Stimulated activated CD8-positive, alpha-beta memory T cell treated with anti-CD3 and anti-CD28 coated beads, Interleukin-4, amount 100 ng/mL, for 1 hour (primary cell): Measurements from ENCODE around the gene CWC27.

Source experiments
- DNase-seq, 2 donors: peaks; one replicate each; pipeline ENCODE4 v3.0.0-alpha.2; 2020; ENCODE audit warnings: low read depth in 2 of 2, low spot score in 1 of 2

CWC27 gene, protein sequence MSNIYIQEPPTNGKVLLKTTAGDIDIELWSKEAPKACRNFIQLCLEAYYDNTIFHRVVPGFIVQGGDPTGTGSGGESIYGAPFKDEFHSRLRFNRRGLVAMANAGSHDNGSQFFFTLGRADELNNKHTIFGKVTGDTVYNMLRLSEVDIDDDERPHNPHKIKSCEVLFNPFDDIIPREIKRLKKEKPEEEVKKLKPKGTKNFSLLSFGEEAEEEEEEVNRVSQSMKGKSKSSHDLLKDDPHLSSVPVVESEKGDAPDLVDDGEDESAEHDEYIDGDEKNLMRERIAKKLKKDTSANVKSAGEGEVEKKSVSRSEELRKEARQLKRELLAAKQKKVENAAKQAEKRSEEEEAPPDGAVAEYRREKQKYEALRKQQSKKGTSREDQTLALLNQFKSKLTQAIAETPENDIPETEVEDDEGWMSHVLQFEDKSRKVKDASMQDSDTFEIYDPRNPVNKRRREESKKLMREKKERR

DNA sequence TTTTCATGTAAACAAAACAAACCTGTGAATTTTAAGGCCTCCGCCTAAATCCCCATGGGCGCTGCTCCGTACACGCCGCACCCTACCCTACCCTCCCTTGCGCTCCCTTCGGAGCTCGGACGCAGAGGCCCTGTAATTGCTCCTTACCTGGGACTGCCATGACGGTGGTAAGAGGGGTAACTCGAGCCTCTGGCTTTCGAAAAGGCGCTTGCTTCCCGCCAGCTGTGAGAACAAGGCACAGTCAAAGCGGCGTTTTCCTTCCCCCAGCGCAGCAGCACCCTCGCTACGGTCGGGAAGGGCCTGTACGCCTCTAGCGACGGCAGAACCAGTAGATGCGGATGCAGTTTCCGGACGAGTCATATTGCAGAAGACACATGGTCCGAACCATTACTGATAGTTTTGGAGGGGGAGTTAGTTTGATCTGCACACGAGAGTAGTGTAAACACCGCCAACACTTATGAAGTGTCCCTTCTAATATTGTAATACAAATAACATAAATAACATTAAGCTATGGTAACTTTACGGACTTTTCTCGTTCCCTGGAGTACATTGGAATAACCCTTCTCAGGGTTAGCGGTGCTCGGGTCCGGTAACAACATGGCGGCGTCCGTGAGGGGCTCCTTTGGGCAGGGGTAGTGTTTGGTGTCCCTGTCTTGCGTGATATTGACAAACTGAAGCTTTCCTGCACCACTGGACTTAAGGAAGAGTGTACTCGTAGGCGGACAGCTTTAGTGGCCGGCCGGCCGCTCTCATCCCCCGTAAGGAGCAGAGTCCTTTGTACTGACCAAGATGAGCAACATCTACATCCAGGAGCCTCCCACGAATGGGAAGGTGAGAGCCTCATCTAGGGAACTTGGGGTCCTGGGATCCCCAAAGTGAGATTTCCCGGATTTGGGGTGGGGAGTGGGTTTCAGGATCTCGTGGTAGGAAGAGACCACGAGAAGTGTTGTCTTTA, at the start of gene CWC27, which contains the start of gene SREK1IP1:
TSS of gene CWC27 (plus strand) at position 573 of the 955 bp plus-strand sequence. CDS start at position 790, 217 bp downstream.
TSS of gene SREK1IP1 (minus strand) at position 334 of the 955 bp plus-strand sequence. CDS start at position 160, 174 bp downstream.
- DNase-seq, result peak; percentile 42 to 64

DNA sequence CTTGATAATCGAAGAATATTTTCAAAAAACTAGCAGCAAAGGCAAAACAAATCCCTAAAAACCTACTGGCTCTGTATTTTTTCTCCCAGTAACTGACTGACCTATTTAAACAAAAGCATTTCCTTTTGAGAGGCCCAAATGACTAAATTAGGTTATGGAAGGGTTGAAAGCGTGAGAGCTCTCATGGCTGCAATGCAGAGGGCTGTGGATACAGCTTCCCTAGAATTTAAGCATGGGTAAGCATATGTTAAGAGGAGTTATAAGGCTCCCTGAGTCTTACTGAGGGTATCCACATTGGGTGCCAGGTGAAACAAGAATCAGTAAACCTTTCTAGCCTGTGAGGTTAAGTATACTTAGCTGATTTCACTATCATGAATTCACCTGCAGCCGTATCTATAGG, 46.1 kb upstream of the CWC27 start:
- no peak for DNase-seq

DNA sequence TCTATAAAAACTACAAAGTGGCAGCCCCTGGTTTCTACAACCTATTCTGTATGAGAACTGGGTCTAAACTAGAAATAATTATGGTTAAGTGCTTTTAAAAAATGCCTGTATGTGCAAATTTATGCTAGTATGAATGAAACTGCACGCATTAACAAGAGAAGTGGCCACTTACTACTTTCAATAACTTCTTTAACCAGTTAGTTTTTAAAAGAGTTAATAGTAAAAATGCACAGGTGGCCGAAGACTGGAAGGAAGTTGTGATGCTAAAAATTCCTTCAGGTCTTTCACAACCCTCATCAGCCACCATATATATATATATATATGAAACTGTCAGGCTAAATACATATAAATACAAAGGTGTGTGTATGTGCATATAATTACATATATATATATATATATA, 41.6 kb upstream of the CWC27 start:
- no peak for DNase-seq

DNA sequence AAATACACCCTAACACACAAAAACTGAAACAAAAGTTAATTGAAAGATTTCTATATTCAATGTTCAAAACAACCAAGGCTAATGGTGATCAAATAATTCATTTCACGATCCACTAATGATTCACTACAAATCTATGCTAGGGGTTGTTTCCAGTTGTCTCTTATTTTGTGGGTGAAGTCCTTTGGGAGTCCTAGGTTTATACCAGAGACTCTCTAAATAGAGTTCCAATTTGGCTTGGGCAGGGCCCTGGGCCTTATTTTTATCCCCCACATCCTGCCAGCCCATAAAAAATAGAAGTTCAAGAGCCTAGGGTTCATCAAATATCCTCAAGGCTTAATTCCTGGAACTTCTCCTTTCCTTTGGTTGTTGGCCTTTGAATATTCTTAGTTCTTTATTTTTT, 26.3 kb upstream of the CWC27 start:
- no peak for DNase-seq

DNA sequence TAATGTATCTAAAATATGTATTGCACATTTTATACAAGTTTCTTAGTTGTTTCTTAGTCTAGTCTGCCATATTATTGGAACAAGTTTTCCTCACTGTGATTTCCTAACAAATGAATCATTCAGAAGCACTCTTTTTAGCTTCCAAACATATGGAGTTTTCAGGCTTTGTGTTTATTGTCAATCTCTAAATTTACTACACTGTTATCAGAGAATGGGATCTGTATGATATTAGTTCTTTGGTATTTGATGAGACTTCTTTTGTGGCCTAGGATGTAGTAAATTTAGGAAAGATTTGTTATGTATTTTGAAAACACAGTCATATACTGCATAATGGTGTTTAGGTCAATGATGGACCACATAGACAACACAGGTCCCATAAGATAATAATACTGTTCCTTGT, 25.9 kb upstream of the CWC27 start:
- no peak for DNase-seq

DNA sequence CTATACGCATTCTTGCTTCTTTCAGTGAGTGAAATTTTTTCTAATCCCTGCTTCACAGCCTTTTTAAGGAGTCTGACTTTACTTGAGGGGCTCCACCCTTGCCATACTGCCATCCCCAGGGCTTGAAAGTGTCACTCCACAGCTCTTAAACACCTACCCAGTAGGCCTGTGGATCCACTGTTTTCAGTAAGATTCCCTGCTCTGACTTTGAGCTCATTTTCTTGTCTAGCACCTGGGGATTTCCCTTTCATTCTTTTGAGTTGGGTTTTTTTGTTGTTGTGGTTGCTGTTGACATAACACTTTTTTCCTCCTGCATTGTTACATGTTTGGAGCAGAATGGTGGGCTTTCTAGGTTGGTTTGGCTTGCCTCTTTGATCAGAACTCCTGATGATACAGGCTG, 23.8 kb upstream of the CWC27 start:
- DNase-seq, result no peak

DNA sequence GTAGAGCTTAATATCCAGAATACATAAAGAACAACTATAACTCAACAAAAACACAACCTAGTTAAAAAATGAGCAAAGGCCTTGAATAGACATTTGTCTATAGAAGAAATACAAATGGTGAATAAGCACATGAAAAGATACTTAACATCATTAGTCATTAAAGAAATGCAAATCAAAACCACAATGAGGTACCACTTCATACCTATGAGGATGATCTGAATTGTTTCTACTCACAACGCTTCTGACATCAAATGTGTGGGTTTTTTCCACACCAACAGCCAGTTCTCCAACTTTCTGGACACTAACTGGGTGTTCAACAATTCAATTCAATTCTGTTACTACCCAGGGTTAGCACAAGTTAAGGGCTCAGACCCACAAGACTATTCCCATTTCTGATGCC, 22.3 kb upstream of the CWC27 start:
- no peak for DNase-seq

DNA sequence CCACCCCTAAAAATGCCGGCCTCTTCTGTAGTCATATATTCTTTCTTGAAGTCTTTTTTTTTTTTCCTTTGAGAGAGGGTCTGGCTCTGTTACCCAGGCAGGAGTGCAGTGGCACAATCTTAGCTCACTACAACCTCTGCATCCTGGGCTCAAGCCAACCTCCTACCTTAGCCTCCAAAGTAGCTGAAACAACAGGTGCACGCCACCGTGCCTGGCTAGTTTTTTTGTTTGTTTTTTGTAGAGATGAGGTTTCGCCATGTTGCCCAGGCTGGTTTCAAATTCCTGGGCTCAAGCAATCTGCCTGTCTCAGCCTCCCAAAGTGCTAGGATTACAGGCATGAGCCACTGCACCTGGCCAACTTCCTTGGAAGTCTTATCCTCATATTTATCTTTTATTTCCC, 19.3 kb upstream of the CWC27 start:
- no peak for DNase-seq

DNA sequence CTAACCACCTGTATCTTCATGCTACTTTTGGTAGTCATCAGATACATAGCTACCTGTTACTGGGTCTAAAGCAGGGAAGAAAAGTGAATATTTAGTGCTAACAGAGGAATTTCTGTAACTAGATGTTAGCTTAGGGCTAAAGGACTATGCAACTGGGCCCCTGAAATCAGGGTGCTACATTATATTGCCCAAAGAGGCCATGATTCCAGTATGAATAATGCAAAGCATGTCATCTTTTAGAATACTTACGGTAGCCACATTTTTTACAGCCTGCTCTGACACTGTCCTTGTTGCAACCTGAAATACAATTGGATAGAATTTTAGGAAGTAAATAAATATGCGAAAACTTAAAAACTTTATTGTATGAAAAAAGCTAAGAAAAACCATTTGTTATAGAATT, 14.7 kb upstream of the CWC27 start:
- no peak for DNase-seq

DNA sequence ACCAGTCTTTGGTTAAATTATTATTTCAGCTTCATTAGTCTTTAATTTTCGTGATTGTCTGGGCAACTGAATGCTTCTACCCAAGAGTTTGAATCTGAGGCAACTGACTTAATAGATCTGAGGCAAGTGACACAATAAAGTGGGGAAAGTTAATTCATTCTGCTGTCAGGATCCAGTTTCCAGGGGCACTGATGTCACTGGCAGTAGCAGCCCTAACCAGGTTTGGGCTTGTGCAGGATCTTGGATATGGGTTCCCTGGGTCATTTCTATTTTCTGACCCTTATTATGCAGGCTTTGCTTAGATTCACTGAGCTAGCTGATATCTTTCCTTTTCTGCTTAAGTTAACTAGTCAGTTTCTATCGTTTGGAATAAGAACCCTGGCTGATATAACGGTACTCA, 9.8 kb upstream of the CWC27 start:
- no peak for DNase-seq

DNA sequence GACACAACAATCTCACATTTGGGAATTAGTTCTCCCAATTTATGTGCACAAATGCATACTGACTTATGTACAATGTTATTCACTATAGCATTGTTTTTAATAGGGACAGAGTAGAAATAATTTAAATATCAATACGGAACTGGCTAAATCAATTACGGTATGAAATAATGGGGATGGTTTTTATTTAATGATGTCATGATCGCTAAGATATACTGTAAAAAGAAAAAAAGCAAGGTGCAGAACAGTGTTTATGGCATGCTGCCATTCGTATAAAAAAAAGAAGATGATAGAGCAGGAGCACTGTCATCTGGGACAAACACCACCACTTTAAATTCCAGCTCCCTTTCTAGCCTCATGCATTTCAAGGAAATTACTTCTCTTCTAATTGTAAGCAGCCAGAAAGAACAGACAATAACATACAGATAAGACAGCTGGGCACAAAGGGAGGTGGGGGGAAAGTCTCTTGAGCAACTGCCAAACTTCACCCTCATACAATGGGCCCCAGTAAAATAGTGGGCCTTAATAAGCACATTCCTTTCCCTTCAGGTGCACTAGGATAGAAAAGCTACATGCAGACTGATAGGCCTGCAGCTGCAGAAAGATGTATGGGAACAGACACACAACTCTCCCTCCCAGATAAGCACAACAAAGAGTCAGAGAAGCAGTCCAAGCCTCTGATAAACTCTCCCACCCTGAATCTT, 8.6 kb upstream of the CWC27 start:
- no peak for DNase-seq

DNA sequence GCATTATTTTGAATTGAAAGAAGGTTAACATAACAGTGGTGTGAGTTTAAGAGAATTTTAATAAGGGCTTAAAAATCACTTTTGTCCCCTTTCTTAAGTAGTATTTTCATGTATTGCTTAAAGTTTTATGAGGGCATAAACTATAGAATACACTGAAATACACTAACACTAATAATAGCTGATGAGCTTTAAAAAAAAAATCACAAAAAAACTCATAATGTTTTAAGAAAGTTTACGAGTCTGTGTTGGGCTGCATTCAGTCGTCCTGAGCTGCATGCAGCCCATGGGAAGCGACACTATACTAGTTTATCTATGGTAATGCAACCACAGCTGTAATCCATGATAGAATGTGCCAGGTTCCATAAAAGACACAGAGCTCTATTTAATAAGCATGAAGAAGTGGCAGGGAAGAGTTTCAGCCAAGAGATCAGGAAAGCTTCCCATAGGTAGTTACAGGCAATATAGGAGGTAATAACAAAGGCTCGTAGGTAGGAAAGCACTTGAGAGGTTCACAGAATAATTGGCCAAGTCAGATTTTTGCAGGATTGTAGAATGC, 4.7 kb upstream of the CWC27 start:
- DNase-seq, result no peak

DNA sequence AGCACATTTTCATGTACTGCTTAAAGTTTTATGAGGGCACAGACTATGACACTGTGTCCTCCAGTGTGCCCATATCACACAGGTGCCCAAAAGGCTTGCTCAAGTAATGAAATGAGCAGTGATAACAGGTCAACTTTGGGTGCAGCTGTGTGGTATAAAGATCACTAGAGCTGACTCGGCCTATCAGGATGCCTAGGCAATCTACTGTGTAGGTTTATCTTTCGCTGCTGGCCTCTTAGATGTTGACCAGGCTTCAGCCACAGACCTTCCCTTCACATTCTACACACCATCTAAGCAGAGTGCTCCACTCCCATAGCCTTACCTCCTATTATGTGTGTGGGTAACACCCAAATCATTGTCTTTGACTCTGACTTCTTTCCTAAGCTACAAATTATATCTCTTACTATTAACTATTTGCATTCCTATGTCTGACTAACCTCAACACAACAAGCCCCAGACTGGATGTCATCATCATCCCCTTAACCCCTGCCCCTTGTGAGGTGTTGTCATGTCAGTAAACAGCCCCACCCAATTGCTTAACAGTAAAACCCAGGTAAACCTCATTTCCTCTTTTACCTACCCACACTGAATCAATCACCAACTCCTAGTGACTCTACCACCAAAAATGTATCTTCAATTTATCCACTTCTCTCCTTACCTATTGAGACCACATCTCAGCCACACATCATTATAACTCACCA, 2.8 kb upstream of the CWC27 start:
- DNase-seq, result no peak

DNA sequence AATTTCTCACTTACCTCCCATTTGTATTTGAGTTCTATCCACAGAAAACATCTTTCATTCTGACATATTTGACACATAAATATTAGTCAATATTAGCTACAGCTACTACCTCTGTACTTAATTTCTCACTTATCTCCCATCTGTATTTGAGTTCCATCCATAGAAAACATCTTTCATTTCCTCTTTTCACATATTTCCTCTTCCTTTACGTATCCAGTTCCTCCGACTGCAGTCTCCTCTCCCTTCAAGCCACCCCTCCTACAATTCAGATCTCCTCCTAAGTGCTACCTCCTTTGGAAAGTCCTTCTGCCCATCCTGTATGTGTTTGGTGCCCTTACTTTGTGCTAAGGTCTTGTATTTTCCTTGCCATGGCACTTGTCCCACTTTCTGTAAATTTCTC, 1.8 kb upstream of the CWC27 start:
- DNase-seq, result no peak

DNA sequence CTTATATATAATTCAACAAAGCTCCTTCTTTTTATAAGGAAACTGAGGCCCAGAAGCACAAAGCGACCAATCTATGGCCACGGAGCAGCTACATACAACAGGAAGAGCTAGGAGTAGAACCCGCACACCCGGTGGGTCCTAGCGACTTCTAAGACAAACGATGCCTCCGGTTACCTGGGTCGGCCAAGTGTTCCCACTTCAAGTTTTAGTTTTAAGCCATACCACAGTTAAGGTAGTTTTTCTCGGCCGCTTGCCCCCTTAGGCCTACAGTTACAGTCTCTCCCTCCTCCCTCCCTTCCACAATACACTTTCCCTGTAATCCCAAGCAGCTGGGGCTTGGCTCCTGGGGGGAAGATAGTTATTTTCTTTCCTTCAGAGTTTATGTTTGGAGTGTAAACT, 772 bp upstream of the CWC27 start:
- DNase-seq, result no peak

DNA sequence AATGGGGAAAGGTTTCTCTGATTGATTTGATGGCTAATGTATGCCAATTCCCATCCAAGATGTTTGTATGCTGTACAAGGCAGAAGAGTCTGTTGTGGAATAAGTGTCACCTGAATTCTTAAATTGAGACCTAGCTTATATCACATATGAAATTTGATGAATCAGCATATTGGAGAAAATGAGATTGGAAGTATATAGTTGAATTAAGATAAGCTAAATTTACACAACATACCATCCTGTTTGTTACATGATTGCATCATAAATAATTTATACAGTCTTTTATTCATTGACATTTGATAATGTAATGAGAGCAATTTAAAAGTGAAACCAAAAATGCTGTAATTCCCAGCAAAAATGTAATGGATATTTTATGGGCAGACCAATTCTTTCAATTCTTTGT, 1.1 kb downstream of the CWC27 start:
- no peak for DNase-seq

DNA sequence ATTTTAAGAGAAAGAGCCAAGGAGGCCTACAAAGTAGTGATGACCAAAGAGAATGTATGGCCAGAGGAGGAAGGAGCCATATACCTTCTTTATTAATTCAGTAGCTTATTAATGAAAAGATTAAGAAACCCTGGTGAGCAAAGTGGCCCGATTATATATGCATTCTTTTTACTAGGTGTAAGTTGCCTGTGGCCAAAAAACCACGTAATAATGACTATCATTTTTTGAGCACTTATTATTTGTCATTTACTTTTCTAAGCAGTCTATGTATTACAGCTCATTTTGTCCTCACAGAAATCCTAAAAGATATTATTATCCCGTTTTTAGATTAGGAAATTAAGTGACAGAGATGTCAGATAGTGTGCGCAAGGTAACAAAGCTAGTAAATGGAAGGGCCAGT, 3.0 kb downstream of the CWC27 start:
- no peak for DNase-seq

DNA sequence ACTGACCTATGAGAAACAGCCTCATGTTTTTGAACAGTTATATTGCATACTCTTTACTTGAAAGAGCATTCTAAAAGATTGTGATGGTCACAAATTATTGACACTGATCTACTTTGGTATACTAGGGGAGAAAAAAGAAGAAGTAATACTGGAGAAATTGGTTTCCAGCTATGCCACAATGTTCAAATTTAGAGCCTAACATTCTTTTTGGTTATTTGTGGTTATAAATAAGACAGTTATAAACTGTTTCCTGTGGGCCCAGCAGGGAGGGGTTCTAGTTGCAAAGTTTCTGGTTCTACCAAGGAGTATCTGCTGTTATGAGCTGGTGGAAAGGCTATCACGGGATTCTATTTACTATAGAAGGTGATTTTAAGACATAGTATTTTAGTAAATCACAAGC, 4.8 kb downstream of the CWC27 start:
- no peak for DNase-seq

DNA sequence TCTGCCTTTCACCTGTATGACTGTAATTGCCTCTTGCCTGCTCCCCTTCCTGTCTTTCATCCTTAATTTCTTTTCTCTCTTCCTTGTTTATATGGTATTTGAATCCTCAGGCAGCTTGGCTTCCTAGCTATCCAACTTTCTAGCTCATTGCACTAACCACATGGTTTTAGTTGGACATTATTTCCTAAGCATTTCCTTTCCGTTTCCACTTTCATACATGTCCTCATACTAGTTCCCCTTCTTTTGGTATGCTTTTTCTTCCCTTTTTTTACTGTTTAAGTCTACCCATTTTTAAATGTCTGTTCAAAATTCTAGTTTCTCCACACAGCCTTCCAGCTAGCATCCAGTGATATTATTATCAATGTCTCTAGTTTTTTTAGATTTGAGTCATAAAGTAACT, 6.6 kb downstream of the CWC27 start:
- DNase-seq, result no peak

DNA sequence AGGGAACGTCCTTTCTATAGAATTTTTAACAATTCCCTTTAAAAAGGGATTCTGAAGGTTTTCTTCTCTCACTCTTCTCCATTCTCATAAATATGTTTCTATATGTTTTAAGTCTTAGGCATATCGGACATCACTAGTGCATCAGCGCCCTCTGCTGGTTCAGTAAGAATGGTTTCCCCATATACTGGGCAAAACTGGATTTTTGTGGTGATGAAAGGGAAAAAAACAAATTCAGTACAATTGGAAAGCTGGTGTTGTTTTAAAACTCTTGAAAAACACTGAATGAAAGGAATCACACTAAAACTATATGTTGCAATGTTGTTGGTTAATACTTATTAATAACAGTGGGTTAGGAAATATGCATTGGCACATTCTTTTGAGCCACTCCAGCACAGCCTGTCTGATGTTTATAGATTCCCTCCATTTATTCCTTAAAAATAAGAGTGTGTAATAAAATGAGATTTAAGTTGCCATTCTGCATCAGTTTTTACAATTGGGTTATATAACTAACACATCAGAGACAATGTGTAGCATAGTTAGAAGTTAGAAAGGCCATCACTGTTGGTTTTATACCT, 15.8 kb downstream of the CWC27 start:
- peak; percentile 27 to 53 for DNase-seq
